GM19023 (cell line): Measurements from ENCODE around the gene CXCR5.

ENCODE experiments used
- ATAC-seq: cut with Tn5 transposase; IDR thresholded peaks from one replicate; pipeline ENCODE4 v1.9.1; 2021; ENCODE audit warnings: mild to moderate bottlenecking, moderate library complexity; ENCODE audit not compliant: unreplicated experiment

CXCR5 gene

GRCh38 chr11:118898400-118899295 lies 15.0 kb downstream of the CXCR5 start:
- no peak for ATAC-seq

GRCh38 chr11:118899296-118899688 lies 15.6 kb downstream of the CXCR5 start:
- ATAC-seq, result no peak

- ATAC-seq, result no peak
Measured at GRCh38 chr11:118899706-118900360, 16.1 kb downstream of the CXCR5 start.

GRCh38 chr11:118900535-118901384 lies 17.1 kb downstream of the CXCR5 start:
- ATAC-seq, result no peak

- ATAC-seq, result no peak
Measured at GRCh38 chr11:118901494-118902335, 18.0 kb downstream of the CXCR5 start.

- no peak for ATAC-seq
Measured at GRCh38 chr11:118902336-118903203, 18.9 kb downstream of the CXCR5 start.

- ATAC-seq, result no peak
Measured at GRCh38 chr11:118903204-118904015, 19.7 kb downstream of the CXCR5 start.

GRCh38 chr11:118907051-118908042 lies 23.7 kb downstream of the CXCR5 start:
- no peak for ATAC-seq

GRCh38 chr11:118908264-118908663 lies 24.6 kb downstream of the CXCR5 start:
- no peak for ATAC-seq

GRCh38 chr11:118908901-118909618 lies 25.4 kb downstream of the CXCR5 start:
- ATAC-seq, result no peak

GRCh38 chr11:118909619-118910308 lies 26.1 kb downstream of the CXCR5 start:
- no peak for ATAC-seq

GRCh38 chr11:118910309-118911112 lies 26.8 kb downstream of the CXCR5 start:
- no peak for ATAC-seq

GRCh38 chr11:118911113-118911879 lies 27.6 kb downstream of the CXCR5 start:
- ATAC-seq, result no peak

- ATAC-seq, result no peak
Measured at GRCh38 chr11:118911880-118912741, 28.4 kb downstream of the CXCR5 start.
